Frontal cortex (tissue), 4 donors: ENCODE results near the gene SZT2. TPM values are rescaled to one million over a fixed set of nuclear protein-coding genes. Genes with fewer than 3 reads are reported as not detected.
"Not testable (repeated sequence)": the region's sequence is repeated elsewhere in the genome, so short reads cannot be mapped to it uniquely, and the experiment has no call there.

Source experiments
- DNase-seq, 2 donors: peaks; one replicate each; pipeline ENCODE4 v3.0.0; 2012; ENCODE audit warnings: low spot score in 2 of 2
- FAIRE-seq: peaks from 2 replicates; lab custom pipeline; 2012; peaks lifted over from hg19 to GRCh38; lab: Jason Lieb, UNC
- total RNA-seq: library from RNA; depleted of rRNA; stranded (reverse); fragments of >200 nt; gene quantifications from one replicate; pipeline ENCODE4 v1.2.3, GENCODE V29; 2014
- donor health status: control.
- donor health status: control.
- donor health status: control.

Gene SZT2
- total RNA-seq, 1 donor from 2014 or later: 19.2 TPM

DNA sequence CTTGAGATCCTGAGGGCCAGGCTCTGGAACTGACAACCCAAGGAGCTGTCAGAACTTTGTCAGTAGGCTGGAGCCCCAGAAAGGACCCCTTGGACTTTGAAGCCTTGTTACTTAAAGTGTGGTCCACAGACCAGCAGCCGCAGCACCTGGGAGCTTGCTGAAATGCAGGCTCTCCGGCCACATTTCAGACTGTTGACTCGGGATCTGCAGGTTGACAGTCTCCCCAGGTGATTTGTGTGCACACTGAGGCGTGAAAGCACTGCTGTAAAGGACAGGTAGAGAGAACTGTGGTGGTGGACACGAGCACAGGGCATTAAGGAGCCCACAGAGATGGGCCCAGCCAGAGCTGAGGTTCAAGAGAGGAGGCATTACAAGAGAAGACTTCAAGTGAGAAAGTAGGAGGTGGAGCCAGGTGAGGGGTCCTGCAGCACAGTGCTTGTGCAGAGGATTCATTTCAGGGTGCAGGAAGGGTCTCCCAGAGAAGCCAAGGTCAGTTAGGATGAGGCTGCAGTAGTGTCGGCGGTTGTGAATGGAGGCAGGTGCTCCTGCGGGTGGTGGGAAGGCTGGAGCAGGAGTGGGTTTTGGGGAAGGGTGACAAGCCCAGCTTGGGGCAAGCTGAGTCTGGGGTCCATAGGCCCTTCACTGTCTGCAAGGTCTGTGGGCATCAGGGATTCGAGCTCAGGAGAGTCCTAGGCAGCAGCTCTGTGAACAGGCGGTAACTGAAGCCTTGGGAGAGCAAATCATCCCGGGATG lies 59.4 kb downstream of the SZT2 start:
- no peak for DNase-seq
- FAIRE-seq: no peak

DNA sequence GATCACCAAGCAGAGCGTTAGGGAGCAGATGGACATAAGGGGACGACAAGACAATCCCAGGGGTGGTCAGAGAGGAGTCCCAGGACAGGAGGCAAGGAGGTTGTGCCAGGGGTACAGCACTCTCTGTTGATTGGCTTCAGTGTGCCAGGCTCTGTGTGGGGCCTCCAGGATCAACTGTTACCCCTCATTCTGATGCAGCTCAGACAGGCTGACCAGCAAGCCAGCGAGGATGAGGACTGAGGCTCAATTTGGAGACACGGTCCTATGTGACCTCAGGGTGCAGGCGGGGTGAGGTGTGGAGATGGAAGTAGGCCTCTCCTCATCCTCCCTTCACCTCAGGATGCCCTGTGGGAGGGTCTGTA lies 60.0 kb downstream of the SZT2 start:
- DNase-seq (no peak), FAIRE-seq (no peak)

DNA sequence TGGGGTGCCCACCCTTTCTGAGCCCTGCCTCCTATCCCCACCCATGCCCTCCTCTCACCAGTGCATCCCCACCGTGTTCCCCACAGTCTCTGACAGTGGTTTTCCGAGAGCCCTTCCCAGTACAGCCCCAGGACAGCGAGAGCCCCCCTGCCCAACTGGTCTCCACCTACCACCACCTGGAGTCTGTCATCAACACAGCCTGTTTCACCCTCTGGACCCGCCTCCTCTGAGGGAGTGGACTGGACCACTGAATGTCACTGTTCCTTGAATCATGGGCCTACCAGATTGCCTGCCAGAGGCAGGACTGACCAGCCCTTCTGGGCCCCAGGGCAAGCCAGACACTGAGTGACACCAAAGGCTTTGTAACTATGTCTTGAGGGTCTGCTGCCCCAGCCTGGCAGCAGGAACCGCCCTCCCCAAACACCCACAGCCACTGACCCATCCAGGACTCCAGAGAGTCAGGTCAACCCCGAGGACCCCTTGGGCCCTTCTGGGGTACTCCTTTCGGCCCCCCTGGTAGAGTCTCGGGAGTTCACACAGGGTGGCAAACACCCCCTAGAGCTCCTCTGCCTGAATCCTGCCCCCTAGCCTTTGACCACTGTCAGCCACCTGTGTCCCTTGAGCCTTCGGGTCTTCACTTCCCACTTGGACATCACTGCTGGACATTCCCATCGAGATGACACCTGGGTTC lies 60.7 kb downstream of the SZT2 start:
- FAIRE-seq: no peak
- no peak for DNase-seq

DNA sequence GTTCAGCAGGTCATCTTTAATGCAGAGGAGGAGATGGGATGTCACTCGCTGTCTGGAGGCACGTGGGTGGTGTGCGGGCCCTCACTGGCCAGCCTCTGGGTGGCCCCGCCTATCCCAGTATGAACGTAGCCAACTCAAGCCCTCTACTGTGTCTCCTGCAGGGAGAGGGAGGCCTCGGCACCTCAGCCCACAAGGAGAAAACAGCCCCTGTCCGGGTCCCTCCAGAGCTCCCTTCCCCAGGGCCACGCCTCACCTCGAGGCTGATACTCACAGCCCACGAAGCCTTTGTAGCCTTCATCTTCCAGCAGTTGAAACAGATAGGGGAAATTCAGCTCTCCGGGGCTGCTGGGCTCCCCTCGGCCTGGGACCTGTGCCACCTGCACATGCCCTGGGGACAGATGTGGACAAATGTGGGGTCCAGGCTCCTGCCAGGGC lies 61.5 kb downstream of the SZT2 start:
- DNase-seq: no peak
- no peak for FAIRE-seq

DNA sequence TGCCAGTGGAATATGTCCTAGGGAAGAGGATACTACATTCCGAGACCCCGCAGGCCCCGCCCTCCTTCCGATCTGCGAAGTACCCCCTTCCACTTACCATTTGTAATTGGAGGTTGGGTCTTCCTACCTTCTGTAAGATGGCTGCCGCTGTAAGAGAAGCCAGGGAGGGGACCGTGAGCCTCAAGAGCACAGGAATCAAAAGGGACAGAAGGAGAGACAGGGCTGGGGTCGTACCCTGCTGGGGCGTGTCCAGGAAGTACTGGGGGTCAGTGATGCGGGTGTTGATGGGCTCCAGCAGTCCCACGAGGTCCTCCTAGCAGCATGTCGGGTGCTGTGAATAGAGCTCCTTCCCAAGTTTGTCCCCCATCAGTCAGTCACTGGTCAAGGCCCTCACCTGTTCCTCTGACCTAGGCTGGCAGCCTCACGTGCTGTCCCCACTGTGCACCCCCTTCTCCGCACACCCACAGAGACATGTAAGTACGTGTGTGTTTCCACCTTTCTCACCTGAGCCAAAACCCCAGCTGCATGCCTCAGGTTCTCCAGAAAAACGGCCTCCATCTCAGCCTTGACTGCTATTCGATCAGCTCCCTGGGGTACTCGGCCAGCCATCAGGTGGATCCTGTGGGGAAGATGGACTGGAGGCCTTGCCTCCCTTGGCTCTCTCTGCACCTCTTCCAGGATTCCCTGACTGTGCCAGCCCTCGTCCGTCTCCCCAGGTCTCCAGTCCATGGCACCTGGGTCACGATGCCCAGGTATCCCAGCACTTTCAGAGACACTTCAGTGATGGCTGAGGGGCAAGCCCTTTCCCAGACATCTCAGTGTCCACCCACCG lies 62.2 kb downstream of the SZT2 start:
- DNase-seq (no peak), FAIRE-seq (no peak)

DNA sequence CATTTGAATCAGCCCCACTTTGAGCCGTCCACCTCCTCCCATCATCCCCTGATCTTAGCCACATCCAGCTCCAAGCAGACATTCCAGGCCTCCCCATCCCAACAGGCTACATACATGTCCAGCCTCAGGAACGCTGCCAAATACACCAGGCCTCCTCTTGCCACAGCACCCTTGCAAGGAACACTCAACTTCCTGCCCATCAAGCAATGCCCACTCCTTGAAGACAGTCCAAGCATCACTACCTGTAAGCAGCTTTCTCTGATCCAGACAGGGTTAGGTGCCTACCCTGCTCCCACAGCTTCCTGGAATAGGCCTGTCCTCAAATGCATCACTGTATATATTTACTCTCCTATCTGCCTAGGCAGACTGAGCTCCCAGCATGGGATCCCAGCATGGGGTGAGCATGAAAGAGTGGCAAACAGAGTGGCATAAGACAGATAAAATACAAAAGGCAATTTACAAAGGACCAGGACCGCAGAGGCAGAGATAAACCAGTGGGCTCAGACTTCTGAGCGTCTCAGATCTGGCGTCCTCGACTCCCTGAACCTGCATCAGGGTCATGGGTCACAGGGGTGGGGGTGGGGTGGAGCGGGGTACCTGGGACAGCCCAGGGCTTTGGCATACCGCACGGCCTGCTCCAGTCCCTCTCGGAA lies 63.2 kb downstream of the SZT2 start:
- FAIRE-seq: no peak
- no peak for DNase-seq

DNA sequence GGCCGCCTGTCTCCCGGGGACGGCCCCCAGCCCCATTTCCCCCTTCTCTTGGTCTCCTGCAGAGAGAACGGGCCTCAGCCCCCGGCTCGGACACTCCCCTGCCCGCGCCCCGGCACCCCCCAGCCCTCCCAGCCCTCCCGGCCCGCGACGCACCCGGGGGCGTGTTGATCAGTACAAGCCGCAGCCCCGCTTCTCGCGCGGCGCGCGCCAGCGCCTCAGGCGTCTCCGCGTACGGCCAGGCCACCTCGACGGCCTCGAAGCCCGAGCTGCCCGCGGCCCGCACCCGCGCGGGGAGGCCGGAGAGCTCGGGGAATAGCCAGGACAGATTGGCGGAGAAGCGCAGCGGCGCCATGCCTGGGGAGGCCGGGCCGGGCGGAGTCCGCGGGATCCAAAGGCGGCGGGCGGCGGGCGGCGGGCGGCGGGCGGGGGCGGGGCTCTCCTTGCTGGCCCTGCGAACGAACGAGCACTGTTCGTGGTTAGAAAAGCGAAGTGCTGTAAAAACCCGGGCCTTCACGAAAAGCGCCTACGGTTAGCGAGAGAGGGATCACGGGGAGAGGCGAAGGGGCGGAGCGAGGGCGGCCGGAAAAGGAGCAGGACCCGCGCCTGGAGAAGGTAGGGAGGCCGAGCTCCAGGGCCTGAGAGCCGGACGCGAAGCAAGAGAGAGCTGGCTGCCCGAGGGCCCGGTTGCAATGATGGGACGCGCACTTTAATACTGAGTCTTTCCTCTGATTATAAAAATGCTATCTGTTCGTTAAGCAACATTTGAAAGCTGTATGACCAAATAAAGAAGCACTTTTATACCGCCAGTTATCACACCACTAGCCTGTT lies 64.0 kb downstream of the SZT2 start, which contains the start of gene HYI:
HYI (minus strand) TSS at position 490 of the 828 bp plus-strand sequence; CDS start at position 352, 138 bp downstream.
- FAIRE-seq: no peak

DNA sequence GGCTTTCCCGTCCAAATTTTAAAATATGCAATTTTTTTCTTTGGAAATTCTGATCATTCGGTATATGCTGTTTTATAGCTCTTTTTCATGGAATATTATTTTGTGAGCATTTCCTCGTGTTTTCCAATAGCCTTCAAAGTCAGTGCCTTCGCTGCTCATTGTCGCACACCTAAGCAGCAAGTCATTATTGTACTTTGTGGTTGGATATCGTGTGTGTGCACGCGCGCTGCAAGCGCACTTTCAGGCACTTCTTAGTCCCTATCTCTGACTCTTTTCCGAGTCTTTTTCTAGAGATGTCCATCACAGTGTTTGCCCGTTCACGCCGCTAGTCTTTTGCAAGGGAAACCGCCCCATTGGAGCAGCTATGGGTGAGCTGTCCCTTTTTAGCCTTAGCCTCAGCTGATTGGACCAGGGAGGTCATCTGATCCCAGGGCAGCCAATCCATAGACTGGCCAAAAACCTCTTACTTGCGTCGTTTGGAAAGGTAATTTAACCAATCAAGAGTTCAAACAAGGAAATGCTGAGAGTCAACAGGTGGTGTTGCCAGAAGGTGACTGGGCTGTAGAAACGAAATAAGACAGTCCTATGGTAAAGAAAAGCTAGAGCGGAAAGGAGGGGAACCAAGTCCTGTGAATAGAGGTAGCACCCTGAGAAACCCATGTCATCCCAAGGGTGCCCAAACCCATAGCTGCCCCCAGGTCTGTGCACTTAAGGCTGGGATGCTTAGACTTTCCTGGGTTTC lies 64.7 kb downstream of the SZT2 start:
- FAIRE-seq: no peak

More for the DNA sequence above, 64.0 kb downstream of the SZT2 start, which contains the start of gene HYI:
- peak; percentile 74 to 76 for DNase-seq

DNA sequence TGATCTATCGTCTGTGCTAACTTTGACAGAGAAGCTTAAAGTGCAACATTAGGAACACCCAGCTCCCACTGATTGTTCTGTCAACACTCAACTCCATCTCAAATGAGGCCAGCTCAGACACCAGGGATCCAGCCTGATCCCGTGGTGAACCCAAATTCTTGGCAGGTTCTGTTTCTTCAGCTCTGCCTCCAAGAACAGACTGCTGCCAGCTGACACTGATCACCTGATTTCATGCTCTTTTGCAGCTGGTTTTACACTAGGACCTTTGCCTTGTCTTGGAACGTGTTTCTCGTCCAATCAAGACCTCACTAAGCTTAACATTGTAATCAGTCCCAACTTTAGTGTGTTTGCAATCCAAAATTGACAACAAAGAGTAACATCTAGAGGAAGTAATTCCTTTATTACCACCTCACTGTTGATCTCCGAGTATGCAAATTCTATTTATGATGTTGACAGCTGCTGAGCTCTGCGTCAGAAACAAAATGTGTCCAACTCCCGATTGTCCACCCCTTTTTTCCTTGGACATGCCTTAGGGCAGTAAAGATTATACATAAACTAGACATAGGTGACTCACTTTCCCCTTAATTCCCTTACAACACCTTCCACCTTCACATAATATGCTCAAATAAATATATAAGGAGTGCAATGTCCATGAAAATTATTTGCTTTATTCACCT lies 65.7 kb downstream of the SZT2 start:
- FAIRE-seq (no peak), DNase-seq (no peak)

More for the DNA sequence above, 64.7 kb downstream of the SZT2 start:
- DNase-seq: peak; percentile 68 to 75

DNA sequence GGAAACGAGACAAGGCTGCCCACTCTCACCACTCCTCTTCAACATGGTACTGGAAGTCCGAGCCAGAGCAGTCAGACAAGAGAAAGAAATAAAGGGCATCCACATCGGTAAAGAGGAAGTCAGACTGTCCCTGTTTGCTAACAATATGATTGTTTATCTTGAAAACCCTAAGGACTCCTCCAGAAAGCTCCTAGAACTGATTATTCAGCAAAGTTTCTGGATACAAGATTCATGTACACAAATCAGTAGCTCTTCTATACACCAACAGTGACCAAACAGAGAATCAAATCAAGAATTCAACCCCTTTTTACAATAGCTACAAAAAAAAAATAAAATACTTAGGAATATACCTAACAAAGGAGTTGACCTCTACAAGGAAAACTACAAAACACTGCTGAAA lies 68.7 kb downstream of the SZT2 start:
- DNase-seq, FAIRE-seq: not testable (repeated sequence)

DNA sequence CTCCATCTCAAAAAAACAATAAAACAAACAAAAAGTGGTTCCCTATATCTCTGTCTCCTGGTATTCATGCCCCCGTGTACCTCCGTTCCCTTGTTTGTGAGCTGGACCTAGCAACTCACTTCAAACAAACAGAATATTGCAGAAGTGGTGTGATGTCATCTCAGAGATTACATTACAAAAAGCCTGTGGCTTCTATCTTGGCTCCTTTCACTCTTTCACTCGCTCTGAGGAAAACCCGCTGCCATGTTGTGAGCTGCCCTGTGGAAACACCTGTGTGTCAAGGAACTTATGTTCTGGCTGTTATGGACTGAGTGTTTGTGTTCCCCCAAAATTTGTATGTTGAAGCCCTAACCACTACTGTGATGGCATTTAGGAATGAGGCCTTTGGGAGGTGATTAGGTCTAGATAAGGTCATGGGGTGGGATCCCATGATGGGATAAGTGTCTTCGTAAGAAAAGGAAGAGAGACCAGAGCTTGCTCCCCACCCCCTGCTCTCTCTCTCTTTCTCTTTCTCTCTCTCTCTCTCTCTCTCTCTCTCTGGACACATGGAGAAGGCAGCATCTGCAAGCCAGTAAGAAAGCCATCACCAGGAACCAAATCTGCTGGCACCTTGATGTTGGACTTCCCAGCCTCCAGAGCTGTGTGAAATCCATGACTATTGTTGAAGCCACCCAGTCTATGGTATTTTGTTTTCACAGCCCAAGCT lies 71.4 kb downstream of the SZT2 start:
- DNase-seq: no peak
- FAIRE-seq: no peak

DNA sequence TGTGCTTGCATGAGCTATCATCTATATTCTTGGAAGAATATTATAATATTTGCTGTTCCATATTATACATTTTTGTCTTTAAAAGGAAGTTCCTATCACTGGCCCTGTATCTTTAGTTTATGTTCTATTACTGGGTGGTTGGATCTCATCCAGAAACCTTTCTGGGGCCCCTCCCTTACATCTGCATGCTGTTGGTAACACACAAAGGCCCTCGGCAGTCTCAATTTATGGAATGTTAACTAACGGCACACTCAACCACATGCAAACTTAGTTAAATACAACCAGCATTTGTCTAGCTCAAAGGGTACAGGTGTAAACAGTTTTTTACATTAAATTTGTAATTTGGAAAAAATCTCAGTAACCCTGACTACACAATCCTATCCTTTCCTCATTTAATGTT lies 73.8 kb downstream of the SZT2 start:
- no peak for DNase-seq
- no peak for FAIRE-seq

DNA sequence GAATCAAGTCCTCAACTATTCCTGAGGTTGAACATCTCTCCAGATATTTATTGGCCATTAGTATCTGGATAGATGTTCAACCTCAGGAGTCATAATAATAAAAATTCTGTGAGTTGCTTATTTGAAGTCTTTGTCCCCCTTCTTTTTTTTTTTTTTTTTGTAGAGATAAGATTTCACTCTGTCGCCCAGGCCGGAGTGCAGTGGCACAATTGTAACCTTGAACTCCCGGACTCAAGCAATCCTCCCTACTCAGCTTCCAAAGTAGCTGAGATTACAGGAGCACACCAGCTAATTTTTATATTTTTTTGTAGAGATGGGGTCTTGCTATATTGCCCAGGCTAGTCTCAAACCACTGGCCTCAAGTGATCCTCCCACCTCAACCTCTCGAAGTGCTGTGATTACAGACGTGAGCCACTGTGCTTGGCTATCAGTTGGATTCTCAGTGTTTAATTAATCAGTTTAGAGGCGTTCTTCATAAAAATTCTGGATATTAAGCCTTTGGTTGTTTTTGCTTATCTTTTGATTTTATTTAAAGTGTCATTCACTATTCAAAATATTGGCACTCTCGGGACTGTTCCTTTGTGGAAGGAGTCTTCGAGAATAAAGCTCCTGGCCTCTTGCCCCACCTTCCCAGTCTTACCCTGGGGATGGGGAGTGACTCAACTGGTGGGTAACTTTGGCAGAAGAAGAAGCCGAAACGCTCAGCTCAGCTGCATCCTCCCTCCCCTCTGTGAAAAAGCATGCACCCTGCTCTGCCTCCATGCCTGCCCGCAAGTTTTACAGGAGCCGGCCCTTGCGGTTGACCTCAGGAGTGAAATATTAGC lies 75.2 kb downstream of the SZT2 start:
- FAIRE-seq: no peak
- DNase-seq: no peak

DNA sequence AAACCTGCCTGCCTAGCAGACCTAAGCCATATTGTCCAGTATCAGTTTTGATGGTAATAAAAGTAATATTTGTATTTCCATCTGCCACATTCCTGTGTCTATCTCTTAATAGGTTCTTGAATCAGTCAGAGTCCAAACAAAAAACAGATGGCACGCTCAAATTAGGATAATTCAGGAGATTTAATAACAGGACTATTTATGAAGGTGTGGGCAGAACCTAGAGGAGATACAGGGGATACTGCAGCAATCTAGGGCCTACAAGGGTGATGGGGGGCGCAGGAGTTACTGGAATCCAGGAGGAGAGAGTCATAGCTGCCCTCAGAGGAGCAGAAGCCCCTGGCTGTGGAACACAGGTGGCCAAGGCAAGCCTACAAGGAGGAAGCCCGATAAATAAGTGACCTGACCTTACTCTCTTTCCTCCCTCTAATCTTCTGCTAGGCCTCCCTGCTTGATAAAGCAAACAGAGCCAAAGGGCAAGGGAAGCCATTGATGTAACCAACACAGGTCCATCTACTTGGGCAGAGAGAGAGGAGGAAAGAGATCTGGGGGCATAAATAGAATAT lies 75.9 kb downstream of the SZT2 start:
- FAIRE-seq (no peak), DNase-seq (no peak)

DNA sequence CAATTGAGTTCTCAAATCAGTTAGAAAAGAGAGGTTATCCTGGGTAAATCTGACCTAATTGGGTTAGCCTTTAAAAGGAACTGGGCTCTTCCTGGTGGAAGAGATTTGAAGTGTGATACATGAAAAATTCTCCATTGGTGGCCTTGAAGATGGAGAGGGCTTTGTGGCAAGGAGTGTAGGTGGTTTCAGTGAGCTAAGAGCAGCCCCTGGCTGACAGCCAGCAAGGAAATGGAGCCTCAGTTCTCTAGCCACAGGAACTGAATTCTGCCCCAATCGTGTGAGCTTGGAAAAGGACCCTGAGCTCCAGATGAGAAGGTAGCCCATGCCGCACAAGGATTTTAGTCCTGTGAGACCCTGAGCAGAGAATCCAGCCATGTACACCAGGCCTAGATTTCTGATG lies 76.7 kb downstream of the SZT2 start:
- no peak for FAIRE-seq
- DNase-seq: no peak

DNA sequence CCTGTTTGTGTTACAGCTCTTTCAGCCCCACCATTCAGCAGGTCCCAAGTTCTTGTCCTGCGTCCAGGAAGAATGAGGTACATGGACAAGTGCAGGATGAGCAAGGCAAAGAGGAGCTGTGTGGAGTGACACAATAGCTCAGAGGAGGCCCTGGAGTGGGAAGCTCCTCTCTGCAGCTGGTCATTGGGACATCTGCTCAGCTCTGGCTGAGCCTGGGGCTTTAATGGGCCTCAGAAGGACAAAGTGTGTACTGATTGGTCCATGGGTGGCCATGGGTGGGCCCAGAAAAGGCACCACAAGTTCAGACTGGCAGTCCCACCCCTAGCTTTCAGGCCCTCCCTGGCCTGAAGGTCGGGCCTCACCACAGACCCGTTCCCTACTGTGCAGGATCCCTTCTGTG lies 78.7 kb downstream of the SZT2 start:
- DNase-seq: no peak
- FAIRE-seq: no peak
